DOHH2 (cell line): ENCODE data around the gene KCP.

Experiments used
- EZH2phosphoT487 ChIP-seq: fragments of 200-600 bp; sonication (generic); IDR thresholded peaks from 2 replicates; pipeline ENCODE4 v1.6.1; 2017; ENCODE audit warnings: borderline replicate concordance, mild to moderate bottlenecking, antibody characterized with exemption, low read length, moderate library complexity, mixed read lengths
- TF ChIP-seq, protein P1 (sequence below): fragments of 200-600 bp; sonication (generic); IDR thresholded peaks from one replicate; pipeline ENCODE4 v1.5.1; 2014; ENCODE audit warnings: antibody characterized with exemption, mild to moderate bottlenecking, low read depth, low read length; ENCODE audit not compliant: poor library complexity, severe bottlenecking

DNA sequence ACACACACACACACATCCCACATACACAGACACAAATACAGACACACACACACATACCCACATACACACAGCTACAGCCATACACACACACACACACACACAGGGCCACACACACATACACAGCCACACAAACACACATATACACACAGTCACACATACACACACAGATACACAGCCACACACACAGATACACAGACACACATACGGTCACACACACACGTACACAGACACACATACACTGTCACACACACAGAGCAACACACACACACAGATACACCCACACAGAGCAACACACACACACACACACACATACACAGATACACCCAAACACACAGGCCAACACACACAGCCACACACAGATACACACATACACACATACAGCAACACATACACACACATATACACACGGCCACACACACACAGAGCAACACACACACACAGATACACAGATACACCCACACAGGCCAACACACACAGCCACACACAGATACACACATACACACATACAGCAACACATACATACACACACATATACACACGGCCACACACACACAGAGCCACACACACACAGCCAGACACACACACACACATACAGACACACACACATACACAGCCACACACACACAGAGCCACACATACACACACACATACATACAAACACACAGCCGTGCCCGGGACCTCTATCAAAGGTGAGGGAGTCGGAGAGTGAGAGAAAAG is 22.3 kb downstream of the KCP start:
- TF ChIP-seq EZH2phosphoT487: no peak
- TF ChIP-seq, protein P1, sequence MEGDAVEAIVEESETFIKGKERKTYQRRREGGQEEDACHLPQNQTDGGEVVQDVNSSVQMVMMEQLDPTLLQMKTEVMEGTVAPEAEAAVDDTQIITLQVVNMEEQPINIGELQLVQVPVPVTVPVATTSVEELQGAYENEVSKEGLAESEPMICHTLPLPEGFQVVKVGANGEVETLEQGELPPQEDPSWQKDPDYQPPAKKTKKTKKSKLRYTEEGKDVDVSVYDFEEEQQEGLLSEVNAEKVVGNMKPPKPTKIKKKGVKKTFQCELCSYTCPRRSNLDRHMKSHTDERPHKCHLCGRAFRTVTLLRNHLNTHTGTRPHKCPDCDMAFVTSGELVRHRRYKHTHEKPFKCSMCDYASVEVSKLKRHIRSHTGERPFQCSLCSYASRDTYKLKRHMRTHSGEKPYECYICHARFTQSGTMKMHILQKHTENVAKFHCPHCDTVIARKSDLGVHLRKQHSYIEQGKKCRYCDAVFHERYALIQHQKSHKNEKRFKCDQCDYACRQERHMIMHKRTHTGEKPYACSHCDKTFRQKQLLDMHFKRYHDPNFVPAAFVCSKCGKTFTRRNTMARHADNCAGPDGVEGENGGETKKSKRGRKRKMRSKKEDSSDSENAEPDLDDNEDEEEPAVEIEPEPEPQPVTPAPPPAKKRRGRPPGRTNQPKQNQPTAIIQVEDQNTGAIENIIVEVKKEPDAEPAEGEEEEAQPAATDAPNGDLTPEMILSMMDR: no peak
